HS-27A (cell line): Measurements from ENCODE around the gene CLSTN2.

Experiments used
- DNase-seq: peaks from one replicate; pipeline ENCODE4 v3.0.0-alpha.2; 2012; ENCODE audit warnings: low read depth, missing footprints

CLSTN2 gene

DNA sequence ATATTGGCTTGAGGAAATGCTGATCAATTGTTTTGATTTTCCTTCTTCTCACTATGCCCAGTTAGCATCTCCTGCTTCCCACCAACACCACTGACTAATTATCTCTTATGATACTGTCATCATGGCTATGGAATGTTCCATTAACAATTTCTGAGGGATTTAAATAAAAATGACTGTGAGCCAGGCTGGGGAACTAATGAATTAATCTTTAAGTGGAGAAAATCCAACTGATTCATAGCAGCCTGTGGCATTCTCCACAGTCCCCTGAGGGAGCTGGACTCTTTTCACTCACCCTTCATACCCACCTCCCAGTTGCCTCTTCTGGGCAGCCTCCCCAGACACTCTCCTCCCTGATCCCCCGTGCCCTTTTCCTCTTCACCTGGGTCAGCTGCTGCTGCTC, 353.6 kb downstream of the CLSTN2 start:
- no peak for DNase-seq

GRCh38 chr3:140290105-140290504, 355.1 kb downstream of the CLSTN2 start:
- DNase-seq = no peak

GRCh38 chr3:140292170-140292569, 357.2 kb downstream of the CLSTN2 start:
- DNase-seq = no peak

DNA sequence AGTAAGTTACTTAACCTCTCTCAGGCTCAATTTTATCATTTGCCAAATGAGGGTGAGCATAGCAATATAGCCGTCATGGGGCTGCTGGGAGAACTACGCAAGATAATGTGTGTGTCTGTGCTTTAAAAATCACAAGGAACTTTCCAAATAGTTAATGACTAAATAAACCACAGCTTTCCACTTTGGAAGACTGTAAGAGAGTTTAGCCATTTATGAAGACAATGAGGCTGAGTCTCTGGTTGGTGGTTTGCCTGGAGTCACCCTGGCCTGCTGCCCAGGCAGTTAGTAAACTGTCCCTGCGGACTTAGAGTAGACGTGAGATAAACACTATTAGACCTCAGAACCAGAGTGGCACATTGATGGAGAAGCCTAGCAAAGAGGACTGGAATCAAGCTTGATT, 357.7 kb downstream of the CLSTN2 start:
- no peak for DNase-seq

DNA sequence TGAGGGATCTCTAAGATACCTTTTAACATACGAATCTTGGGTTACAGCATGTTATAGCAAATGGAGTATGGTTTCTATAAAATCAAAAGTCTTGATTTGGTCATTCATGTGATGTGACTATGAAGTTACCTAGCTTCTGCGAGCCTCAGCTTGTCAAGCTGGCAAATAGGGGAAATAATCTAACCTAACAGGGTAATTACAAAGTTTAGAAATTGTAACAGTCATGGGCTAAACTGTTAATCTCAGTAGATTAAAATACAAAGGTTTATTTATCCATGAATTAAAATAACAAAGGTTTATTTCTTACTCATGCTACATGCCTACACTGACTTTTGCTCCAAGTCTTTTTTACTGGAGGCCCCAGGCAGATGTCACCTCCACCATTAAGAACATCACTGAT, 359.1 kb downstream of the CLSTN2 start:
- DNase-seq = no peak

DNA sequence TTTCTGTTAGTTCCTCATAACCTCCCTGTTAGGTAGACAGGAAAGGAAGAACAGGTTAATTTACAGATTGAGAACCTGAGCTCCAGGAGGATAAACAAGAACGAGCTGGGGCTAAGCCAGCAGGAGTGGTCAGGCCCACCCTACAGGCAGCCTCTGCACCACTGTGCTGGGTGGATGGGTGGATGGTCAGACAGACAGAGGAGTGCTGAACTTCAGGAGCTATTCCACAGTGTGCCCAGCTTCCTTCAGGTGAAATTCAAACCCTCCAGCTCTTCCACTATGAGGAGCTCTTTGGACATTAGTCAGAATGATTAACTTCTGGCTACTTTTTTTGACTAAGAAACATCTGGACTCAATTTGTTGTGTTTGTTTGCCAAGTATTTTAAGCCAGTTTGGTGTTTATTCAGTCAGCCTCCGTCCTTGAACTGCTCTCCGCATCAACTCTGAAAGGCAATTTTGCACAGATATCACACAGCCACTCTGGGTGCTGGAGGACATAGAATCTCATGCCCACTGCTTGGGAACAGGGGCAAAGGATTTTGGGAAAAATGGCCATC, 361.9 kb downstream of the CLSTN2 start:
- no peak for DNase-seq

DNA sequence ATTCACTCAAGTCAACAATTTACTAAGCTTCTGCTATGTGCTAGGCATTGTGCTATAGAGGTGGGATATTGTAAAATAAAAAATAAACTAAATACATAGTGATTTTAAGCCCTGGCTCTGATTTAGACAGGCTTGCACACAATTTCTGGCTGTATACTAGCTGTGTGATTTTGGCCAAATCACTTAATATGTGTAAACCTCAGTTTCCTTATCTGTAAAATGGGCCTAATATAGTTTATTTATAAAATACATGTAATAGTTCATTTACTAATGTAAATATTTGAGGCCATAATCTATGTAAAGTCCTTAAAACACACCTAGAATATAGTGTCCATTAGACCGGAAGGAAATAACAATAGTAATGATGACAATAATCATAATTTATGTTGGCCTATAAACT, 363.1 kb downstream of the CLSTN2 start:
- no peak for DNase-seq

DNA sequence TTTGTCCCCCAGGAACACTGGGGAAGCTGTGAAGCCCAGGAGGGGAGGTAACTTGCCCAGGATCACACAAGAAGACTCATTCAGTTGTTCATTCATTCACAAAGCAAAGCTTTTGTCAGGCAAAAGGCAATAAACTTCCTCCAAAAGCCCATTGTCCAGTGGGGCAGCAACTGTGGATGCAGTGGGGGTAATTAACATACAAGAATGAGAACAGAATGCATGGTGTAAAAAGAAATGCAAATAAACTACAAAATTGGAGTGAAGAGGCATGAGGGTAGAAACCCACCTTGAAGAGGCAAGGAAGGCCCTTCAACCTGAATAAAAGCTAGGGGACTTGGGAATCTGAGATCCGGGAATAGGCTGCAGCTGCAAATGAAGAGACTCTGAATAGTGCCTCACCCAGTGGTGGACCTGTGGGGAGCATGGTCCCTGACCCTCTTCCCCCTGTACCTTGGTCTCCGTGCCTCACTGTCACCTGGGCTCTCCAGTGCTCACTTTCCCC, 363.6 kb downstream of the CLSTN2 start:
- DNase-seq = no peak

GRCh38 chr3:140303875-140304274, 368.9 kb downstream of the CLSTN2 start:
- DNase-seq = no peak

DNA sequence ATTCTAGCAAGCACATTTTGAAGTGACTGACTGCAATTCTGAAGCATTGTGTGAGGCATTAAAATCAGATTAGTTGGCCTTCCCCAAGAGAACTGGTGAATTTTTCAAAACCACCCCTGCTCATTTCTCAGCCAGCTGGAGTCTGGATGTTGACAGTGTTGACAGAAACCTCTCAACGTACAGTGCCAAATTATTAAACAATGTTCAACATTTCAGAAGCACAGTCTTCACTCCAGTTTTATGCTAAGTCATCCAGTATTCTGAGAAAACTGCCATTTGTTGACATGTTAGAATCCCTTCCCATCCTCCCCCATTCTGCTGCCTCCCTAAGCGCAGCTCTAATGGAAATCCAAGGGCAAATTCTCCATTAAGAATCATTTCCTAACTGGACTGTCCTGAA, 373.6 kb downstream of the CLSTN2 start:
- no peak for DNase-seq

- DNase-seq = no peak
These were observed 376.4 kb downstream of the CLSTN2 start for GRCh38 chr3:140311428-140311827.

DNA sequence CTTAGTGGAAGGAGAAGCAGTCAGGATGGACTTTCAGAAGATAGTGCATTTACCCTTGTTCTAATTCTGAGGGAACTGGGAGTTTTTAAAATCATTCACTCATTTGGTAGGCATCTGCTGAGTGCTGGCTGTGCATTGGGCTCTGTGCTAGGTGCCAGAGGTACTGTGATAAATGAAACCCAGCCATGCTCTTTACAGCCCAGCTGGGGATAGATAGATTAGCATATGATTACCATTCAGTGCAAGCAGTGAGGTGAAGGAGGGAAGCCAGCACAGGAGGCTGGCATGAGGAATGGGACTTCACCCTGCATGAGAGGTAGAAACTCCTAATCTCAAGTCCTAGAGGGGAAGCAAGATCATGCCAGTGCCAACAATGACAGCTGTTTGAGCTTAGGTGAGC, 381.0 kb downstream of the CLSTN2 start:
- DNase-seq = no peak

- no peak for DNase-seq
These were observed 381.5 kb downstream of the CLSTN2 start for GRCh38 chr3:140316466-140316865.

- DNase-seq = no peak
These were observed 381.9 kb downstream of the CLSTN2 start for GRCh38 chr3:140316868-140317400.

DNA sequence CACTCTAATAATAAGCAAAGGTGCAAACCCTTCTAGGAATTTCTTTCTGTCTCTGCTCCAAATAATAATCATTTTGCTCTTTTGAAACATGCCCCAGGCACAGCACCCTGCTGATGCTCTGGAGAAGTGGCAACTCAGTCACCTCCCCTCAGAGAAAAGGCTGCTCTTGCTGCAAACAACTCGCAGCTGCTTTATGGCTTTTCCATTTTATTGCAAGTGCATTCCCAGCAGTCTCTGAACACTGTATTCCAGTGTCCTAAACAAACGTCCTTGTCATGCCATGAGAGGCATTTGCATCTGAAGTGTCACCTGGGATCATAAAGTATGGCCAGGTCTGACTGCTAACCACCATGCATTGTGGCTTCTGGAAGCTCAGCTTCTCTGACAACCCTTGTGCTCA, 384.8 kb downstream of the CLSTN2 start:
- DNase-seq = no peak

- DNase-seq = no peak
These were observed 388.6 kb downstream of the CLSTN2 start for GRCh38 chr3:140323561-140323960.

GRCh38 chr3:140332131-140332530, 397.1 kb downstream of the CLSTN2 start:
- no peak for DNase-seq

GRCh38 chr3:140334132-140334929, 399.3 kb downstream of the CLSTN2 start:
- no peak for DNase-seq

DNA sequence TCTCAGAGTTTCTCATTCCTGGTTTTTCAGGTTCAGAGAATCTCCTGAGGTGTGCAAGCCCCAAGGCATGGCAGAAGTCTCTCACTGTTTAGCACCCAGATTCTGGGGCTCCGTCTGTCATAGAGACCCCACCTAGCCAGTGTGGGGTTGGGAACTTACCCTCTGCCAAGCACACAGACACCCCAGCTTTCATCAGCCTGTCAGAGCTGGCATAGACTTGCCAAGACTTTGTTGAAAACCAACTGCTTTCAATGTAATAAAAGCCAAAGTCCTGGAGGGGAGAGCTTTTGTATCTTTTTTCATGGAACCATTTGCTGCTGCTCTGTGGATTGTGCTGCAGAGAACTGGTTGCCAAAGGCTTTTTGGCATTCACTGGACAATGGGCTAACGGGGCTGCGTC, 401.5 kb downstream of the CLSTN2 start:
- no peak for DNase-seq

DNA sequence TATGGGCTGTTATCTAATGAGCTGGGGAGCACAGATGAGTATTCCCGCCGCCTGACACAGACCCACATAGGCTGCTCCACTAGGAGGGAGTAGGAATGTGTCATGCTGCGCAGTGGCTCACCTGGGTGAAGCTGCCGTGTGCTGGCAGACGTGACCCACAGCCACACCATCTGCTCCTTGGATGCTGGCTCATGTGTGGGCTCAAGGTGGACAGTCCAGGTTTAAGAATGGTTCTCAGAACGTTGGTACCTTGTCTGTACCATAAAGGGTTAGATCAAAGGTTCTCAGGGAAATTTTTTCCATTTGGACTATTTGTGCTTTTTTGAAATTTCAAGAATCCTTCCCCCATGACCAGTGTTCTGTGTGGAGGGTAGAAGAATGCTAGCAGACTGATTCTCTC, 403.9 kb downstream of the CLSTN2 start:
- no peak for DNase-seq

DNA sequence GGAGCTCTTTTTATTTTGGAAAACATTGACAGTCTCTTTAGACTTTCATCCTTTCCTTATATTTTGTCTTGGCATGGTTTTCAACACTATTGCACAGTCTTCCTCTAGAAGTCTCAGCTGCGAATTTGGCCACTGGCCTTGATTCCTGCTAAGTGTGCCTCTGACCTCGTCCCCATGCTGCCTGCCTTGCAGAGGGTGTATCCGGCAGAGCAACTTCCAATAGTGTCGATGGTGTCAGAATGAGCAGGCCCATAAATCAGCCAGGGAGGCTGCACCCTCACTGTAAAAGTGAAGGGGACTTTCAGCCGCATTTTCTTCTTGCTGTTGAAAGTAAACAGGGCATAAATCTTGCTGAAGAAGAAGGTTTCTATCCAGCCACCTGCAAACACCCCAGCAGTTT, 406.2 kb downstream of the CLSTN2 start:
- DNase-seq = no peak

- DNase-seq = no peak
These were observed 406.9 kb downstream of the CLSTN2 start for GRCh38 chr3:140341817-140342403.

DNA sequence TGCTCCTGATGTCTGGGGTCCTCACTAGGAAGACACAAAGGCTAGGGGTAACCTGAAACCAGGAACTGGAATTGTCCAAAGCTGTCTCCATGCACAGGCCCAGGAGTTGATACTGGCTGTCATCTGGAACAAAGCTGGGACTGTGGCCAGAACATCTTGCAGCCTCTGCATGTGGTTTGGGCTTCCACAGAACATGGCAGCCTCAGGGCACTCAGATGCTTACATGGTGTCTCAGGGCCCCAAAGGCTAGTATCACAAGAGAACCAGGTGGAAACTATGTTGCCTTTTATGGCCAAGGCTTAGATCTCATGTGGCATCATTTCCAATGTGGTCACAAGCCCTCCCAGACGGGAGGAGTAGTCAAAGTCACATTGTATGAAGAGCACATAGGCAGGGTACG, 407.7 kb downstream of the CLSTN2 start:
- DNase-seq = no peak
